ENCODE results near the gene UBE2J2. TPM values are rescaled to one million over a fixed set of nuclear protein-coding genes. Genes with fewer than 3 reads are reported as not detected.

UBE2J2 gene
- total and polyA plus RNA-seq, 2 of the 13 experiments (the other 11 are each of a cell fraction or from before 2014, with no cell fraction given), result 25.4 to 29.4 TPM

GRCh38 chr1:1281533-1282321 is 8.1 kb upstream of the UBE2J2 start (continued):
- TF ChIP-seq TARDBP (CRISPR knock-in tag; IDR thresholded peaks at IDR 0.05) (peak; percentile 65; the same call in 1 of the 2 replicates), RCOR2 (CRISPR knock-in tag; IDR thresholded peaks at IDR 0.05) (peak; percentile 75), PRDM4 (CRISPR knock-in tag; IDR thresholded peaks at IDR 0.05; ENCODE audit: borderline replicate concordance) (no peak), GTF2F1 (IDR thresholded peaks at IDR 0.05; ENCODE audit: low read length) (no peak), ZSCAN22 (CRISPR knock-in tag; IDR thresholded peaks at IDR 0.05) (no peak), SP4 (CRISPR knock-in tag; IDR thresholded peaks at IDR 0.05) (peak; percentile 44; the same call in 1 of the 2 replicates), ZNF557 (CRISPR knock-in tag; IDR thresholded peaks at IDR 0.05) (no peak), RFX3 (CRISPR knock-in tag; IDR thresholded peaks at IDR 0.05) (no peak), POLR2A (IDR thresholded peaks at IDR 0.05; ENCODE audit: insufficient read depth in 1 of 2, low read depth in 2 of 2, low read length in 2 of 2) (peak in 1 of 2 experiments; percentile 19; a peak in 1 of 4 replicates), ZNF552 (CRISPR knock-in tag; IDR thresholded peaks at IDR 0.05; ENCODE audit: borderline replicate concordance) (peak; percentile 71), MAX (IDR thresholded peaks at IDR 0.05) (peak; percentile 29), CREM (IDR thresholded peaks at IDR 0.05) (peak; percentile 27; the same call in 1 of the 2 replicates), CREM (CRISPR knock-in tag; IDR thresholded peaks at IDR 0.05) (no peak), LCORL (IDR thresholded peaks at IDR 0.05) (no peak), LCORL (CRISPR knock-in tag; IDR thresholded peaks at IDR 0.05) (peak; percentile 95), ZNF687 (CRISPR knock-in tag; IDR thresholded peaks at IDR 0.05) (peak; percentile 92), MATR3 (CRISPR knock-in tag; IDR thresholded peaks at IDR 0.05) (no peak), MTF1 (CRISPR knock-in tag; IDR thresholded peaks at IDR 0.05) (no peak), CBX2 (IDR thresholded peaks at IDR 0.05; ENCODE audit: low read depth, low read length) (no peak), CBX2 (CRISPR knock-in tag; IDR thresholded peaks at IDR 0.05; ENCODE audit: low read depth) (no peak), GABPB1 (CRISPR knock-in tag; IDR thresholded peaks at IDR 0.05) (peak; percentile 72; the same call in 1 of the 2 replicates), ETS1 (CRISPR knock-in tag; IDR thresholded peaks at IDR 0.05) (no peak), SOX5 (CRISPR knock-in tag; IDR thresholded peaks at IDR 0.05; ENCODE audit: borderline replicate concordance) (peak; percentile 11; the same call in 1 of the 2 replicates)

Measured in HepG2 (cell line).